Suprapubic skin (tissue), 3 donors: ENCODE measurements around the gene SLC39A5.
"Not testable (repeated sequence)": the region's sequence is repeated elsewhere in the genome, so short reads cannot be mapped to it uniquely, and the experiment has no call there.

Experiments used
- POLR2AphosphoS5 ChIP-seq, 3 donors: sonication (generic); formaldehyde crosslinking; IDR thresholded peaks; one replicate each; pipeline ENCODE4 v1.6.1; 2017; ENCODE audit warnings: antibody characterized with exemption in 3 of 3
- TF ChIP-seq, protein P1 (sequence below), 2 donors: fragments of 200-600 bp in 1 of 2; fragments of 450-650 bp in 1 of 2; sonication (generic) in 1 of 2; IDR thresholded peaks; one replicate each; pipeline ENCODE4 v1.5.1; 2016 to 2019; ENCODE audit warnings: antibody characterized with exemption in 2 of 2, mild to moderate bottlenecking in 1 of 2, moderate library complexity in 1 of 2

DNA sequence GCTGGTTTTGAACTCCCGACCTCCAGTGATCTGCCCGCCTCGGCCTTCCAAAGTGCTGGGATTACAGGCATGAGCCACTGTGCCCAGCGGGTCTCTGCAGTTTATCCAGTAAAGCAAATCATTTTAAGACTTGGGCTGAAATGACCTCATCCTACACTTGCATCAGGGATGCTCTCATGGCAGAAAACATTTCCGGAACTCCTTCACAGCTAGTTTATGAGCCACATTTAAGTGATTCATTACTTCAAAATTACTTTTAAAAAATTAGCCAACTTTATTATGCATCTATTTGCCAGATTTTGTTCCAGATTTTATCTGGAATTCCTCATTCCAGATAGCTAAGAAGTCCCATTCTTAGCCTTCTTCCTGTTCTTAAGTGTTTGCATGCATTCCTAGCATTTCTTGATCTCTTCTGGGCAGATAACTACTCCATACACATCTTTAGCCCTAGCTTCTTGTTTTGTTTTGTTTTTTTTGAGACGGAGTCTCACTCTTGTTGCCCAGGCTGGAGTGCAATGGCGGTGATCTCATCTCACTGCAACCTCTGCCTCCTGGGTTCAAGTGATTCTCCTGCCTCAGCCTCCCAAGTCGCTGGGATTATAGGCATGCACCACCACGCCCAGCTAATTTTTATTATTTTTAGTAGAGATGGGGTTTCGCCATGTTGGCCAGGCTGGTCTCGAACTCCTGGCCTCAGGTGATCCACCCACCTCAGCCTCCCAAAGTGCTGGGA, 32.9 kb upstream of the SLC39A5 start:
- TF ChIP-seq, protein P1, sequence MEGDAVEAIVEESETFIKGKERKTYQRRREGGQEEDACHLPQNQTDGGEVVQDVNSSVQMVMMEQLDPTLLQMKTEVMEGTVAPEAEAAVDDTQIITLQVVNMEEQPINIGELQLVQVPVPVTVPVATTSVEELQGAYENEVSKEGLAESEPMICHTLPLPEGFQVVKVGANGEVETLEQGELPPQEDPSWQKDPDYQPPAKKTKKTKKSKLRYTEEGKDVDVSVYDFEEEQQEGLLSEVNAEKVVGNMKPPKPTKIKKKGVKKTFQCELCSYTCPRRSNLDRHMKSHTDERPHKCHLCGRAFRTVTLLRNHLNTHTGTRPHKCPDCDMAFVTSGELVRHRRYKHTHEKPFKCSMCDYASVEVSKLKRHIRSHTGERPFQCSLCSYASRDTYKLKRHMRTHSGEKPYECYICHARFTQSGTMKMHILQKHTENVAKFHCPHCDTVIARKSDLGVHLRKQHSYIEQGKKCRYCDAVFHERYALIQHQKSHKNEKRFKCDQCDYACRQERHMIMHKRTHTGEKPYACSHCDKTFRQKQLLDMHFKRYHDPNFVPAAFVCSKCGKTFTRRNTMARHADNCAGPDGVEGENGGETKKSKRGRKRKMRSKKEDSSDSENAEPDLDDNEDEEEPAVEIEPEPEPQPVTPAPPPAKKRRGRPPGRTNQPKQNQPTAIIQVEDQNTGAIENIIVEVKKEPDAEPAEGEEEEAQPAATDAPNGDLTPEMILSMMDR (IDR thresholded peaks at IDR 0.05): not testable (repeated sequence)
- TF ChIP-seq POLR2AphosphoS5 (IDR thresholded peaks at IDR 0.05): not testable (repeated sequence)
